ENCODE results near the gene SULT6B1.
A peak's percentile ranks its signal among the peaks of the same experiment; 100 is the strongest.

Gene SULT6B1

GRCh38 chr2:37154785-37155184 lies 33.7 kb downstream of the SULT6B1 start:
- no peak overlapping the region for H3K4me3 ChIP-seq (ENCODE audit: low read length in 2 of 2)
- no peak overlapping the region for H3K27ac ChIP-seq (ENCODE audit: low read depth in 2 of 2, low read length in 2 of 2)

GRCh38 chr2:37153224-37153623 lies 35.2 kb downstream of the SULT6B1 start:
- Histone ChIP-seq H3K27me3 (ENCODE audit: control insufficient read depth in 2 of 2, insufficient read depth in 2 of 2, low read length in 2 of 2) (no peaks in the 10 kb centered on the region), H3K4me1 (ENCODE audit: control insufficient read depth in 2 of 2, insufficient read depth in 2 of 2, low read length in 2 of 2) (peaks cover 17 to 24% of the 10 kb centered on the region in 2 donors), H3K36me3 (ENCODE audit: control insufficient read depth in 2 of 2, insufficient read depth in 2 of 2, low read length in 2 of 2) (peaks cover 1 to 5% of the 10 kb centered on the region in 2 donors)

More at GRCh38 chr2:37154785-37155184, 33.7 kb downstream of the SULT6B1 start:
- no peaks in the 10 kb centered on the region for H3K9me3 ChIP-seq (ENCODE audit: control insufficient read depth in 2 of 2, low read length in 2 of 2)
- no peaks in the 10 kb centered on the region for H3K27me3 ChIP-seq (ENCODE audit: control insufficient read depth in 2 of 2, insufficient read depth in 2 of 2, low read length in 2 of 2)
- H3K4me1 ChIP-seq (ENCODE audit: control insufficient read depth in 2 of 2, insufficient read depth in 2 of 2, low read length in 2 of 2): peaks cover 12 to 17% of the 10 kb centered on the region in 2 donors
- no peaks in the 10 kb centered on the region for H3K36me3 ChIP-seq (ENCODE audit: control insufficient read depth in 2 of 2, insufficient read depth in 2 of 2, low read length in 2 of 2)
- no peak overlapping the region for H3K9ac ChIP-seq (ENCODE audit: low read depth in 1 of 2, low read length in 2 of 2)

GRCh38 chr2:37149626-37150322 lies 38.7 kb downstream of the SULT6B1 start:
- H3K36me3 ChIP-seq (ENCODE audit: control insufficient read depth in 2 of 2, insufficient read depth in 2 of 2, low read length in 2 of 2): peaks cover 17 to 18% of the 10 kb centered on the region in 2 donors
- H3K4me3 ChIP-seq (ENCODE audit: low read length in 2 of 2): peak overlapping the region in 1 of 2 donors; percentile 2
- H3K27ac ChIP-seq (ENCODE audit: low read depth in 2 of 2, low read length in 2 of 2): peak overlapping the region; percentile 28 to 46
- H3K27me3 ChIP-seq (ENCODE audit: control insufficient read depth in 2 of 2, insufficient read depth in 2 of 2, low read length in 2 of 2): no peaks in the 10 kb centered on the region
- no peaks in the 10 kb centered on the region for H3K9me3 ChIP-seq (ENCODE audit: control insufficient read depth in 2 of 2, low read length in 2 of 2)
- H3K9ac ChIP-seq (ENCODE audit: low read depth in 1 of 2, low read length in 2 of 2): no peak overlapping the region
- H3K4me1 ChIP-seq (ENCODE audit: control insufficient read depth in 2 of 2, insufficient read depth in 2 of 2, low read length in 2 of 2): peaks cover 2 to 17% of the 10 kb centered on the region in 2 donors

More at GRCh38 chr2:37153224-37153623, 35.2 kb downstream of the SULT6B1 start:
- Histone ChIP-seq H3K9ac (ENCODE audit: low read depth in 1 of 2, low read length in 2 of 2) (no peak overlapping the region), H3K27ac (ENCODE audit: low read depth in 2 of 2, low read length in 2 of 2) (no peak overlapping the region), H3K9me3 (ENCODE audit: control insufficient read depth in 2 of 2, low read length in 2 of 2) (no peaks in the 10 kb centered on the region), H3K4me3 (ENCODE audit: low read length in 2 of 2) (no peak overlapping the region)

GRCh38 chr2:37148325-37148724 lies 40.1 kb downstream of the SULT6B1 start:
- H3K4me1 ChIP-seq (ENCODE audit: control insufficient read depth in 2 of 2, insufficient read depth in 2 of 2, low read length in 2 of 2): peaks cover 2 to 17% of the 10 kb centered on the region in 2 donors
- H3K4me3 ChIP-seq (ENCODE audit: low read length in 2 of 2): no peak overlapping the region
- H3K36me3 ChIP-seq (ENCODE audit: control insufficient read depth in 2 of 2, insufficient read depth in 2 of 2, low read length in 2 of 2): peaks cover 23 to 30% of the 10 kb centered on the region in 2 donors
- H3K9ac ChIP-seq (ENCODE audit: low read depth in 1 of 2, low read length in 2 of 2): no peak overlapping the region
- H3K27ac ChIP-seq (ENCODE audit: low read depth in 2 of 2, low read length in 2 of 2): no peak overlapping the region
- no peaks in the 10 kb centered on the region for H3K27me3 ChIP-seq (ENCODE audit: control insufficient read depth in 2 of 2, insufficient read depth in 2 of 2, low read length in 2 of 2)
- H3K9me3 ChIP-seq (ENCODE audit: control insufficient read depth in 2 of 2, low read length in 2 of 2): no peaks in the 10 kb centered on the region

- peaks cover 32 to 37% of the 10 kb centered on the region in 2 donors for H3K36me3 ChIP-seq (ENCODE audit: control insufficient read depth in 2 of 2, insufficient read depth in 2 of 2, low read length in 2 of 2)
- H3K27me3 ChIP-seq (ENCODE audit: control insufficient read depth in 2 of 2, insufficient read depth in 2 of 2, low read length in 2 of 2): no peaks in the 10 kb centered on the region
- H3K4me1 ChIP-seq (ENCODE audit: control insufficient read depth in 2 of 2, insufficient read depth in 2 of 2, low read length in 2 of 2): peaks cover 2 to 17% of the 10 kb centered on the region in 2 donors
- H3K27ac ChIP-seq (ENCODE audit: low read depth in 2 of 2, low read length in 2 of 2): no peak overlapping the region
- no peaks in the 10 kb centered on the region for H3K9me3 ChIP-seq (ENCODE audit: control insufficient read depth in 2 of 2, low read length in 2 of 2)
- H3K9ac ChIP-seq (ENCODE audit: low read depth in 1 of 2, low read length in 2 of 2): no peak overlapping the region
- no peak overlapping the region for H3K4me3 ChIP-seq (ENCODE audit: low read length in 2 of 2)
Observed at GRCh38 chr2:37146062-37146461, 42.4 kb downstream of the SULT6B1 start.

- Histone ChIP-seq H3K36me3 (ENCODE audit: control insufficient read depth in 2 of 2, insufficient read depth in 2 of 2, low read length in 2 of 2) (peaks cover 41 to 47% of the 10 kb centered on the region in 2 donors), H3K27me3 (ENCODE audit: control insufficient read depth in 2 of 2, insufficient read depth in 2 of 2, low read length in 2 of 2) (no peaks in the 10 kb centered on the region), H3K9ac (ENCODE audit: low read depth in 1 of 2, low read length in 2 of 2) (no peak overlapping the region), H3K4me3 (ENCODE audit: low read length in 2 of 2) (no peak overlapping the region), H3K9me3 (ENCODE audit: control insufficient read depth in 2 of 2, low read length in 2 of 2) (no peaks in the 10 kb centered on the region), H3K4me1 (ENCODE audit: control insufficient read depth in 2 of 2, insufficient read depth in 2 of 2, low read length in 2 of 2) (peaks cover 0 to 4% of the 10 kb centered on the region in 2 donors), H3K27ac (ENCODE audit: low read depth in 2 of 2, low read length in 2 of 2) (no peak overlapping the region)
Observed at GRCh38 chr2:37143974-37144373, 44.5 kb downstream of the SULT6B1 start.

GRCh38 chr2:37142546-37142945 lies 45.9 kb downstream of the SULT6B1 start:
- Histone ChIP-seq H3K4me1 (ENCODE audit: control insufficient read depth in 2 of 2, insufficient read depth in 2 of 2, low read length in 2 of 2) (no peaks in the 10 kb centered on the region), H3K36me3 (ENCODE audit: control insufficient read depth in 2 of 2, insufficient read depth in 2 of 2, low read length in 2 of 2) (peaks cover 47 to 51% of the 10 kb centered on the region in 2 donors), H3K9me3 (ENCODE audit: control insufficient read depth in 2 of 2, low read length in 2 of 2) (no peaks in the 10 kb centered on the region), H3K4me3 (ENCODE audit: low read length in 2 of 2) (no peak overlapping the region), H3K27me3 (ENCODE audit: control insufficient read depth in 2 of 2, insufficient read depth in 2 of 2, low read length in 2 of 2) (no peaks in the 10 kb centered on the region), H3K27ac (ENCODE audit: low read depth in 2 of 2, low read length in 2 of 2) (no peak overlapping the region), H3K9ac (ENCODE audit: low read depth in 1 of 2, low read length in 2 of 2) (no peak overlapping the region)

- no peaks in the 10 kb centered on the region for H3K9me3 ChIP-seq (ENCODE audit: control insufficient read depth in 2 of 2, low read length in 2 of 2)
- H3K4me3 ChIP-seq (ENCODE audit: low read length in 2 of 2): no peak overlapping the region
- H3K4me1 ChIP-seq (ENCODE audit: control insufficient read depth in 2 of 2, insufficient read depth in 2 of 2, low read length in 2 of 2): no peaks in the 10 kb centered on the region
- no peak overlapping the region for H3K9ac ChIP-seq (ENCODE audit: low read depth in 1 of 2, low read length in 2 of 2)
- H3K27ac ChIP-seq (ENCODE audit: low read depth in 2 of 2, low read length in 2 of 2): no peak overlapping the region
- H3K36me3 ChIP-seq (ENCODE audit: control insufficient read depth in 2 of 2, insufficient read depth in 2 of 2, low read length in 2 of 2): peaks cover 55 to 76% of the 10 kb centered on the region in 2 donors
- H3K27me3 ChIP-seq (ENCODE audit: control insufficient read depth in 2 of 2, insufficient read depth in 2 of 2, low read length in 2 of 2): no peaks in the 10 kb centered on the region
Observed at GRCh38 chr2:37132914-37133313, 55.6 kb downstream of the SULT6B1 start.

- no peak overlapping the region for H3K9ac ChIP-seq (ENCODE audit: low read depth in 1 of 2, low read length in 2 of 2)
- H3K36me3 ChIP-seq (ENCODE audit: control insufficient read depth in 2 of 2, insufficient read depth in 2 of 2, low read length in 2 of 2): peaks cover 41 to 50% of the 10 kb centered on the region in 2 donors
- no peak overlapping the region for H3K4me3 ChIP-seq (ENCODE audit: low read length in 2 of 2)
- H3K9me3 ChIP-seq (ENCODE audit: control insufficient read depth in 2 of 2, low read length in 2 of 2): no peaks in the 10 kb centered on the region
- H3K27me3 ChIP-seq (ENCODE audit: control insufficient read depth in 2 of 2, insufficient read depth in 2 of 2, low read length in 2 of 2): no peaks in the 10 kb centered on the region
- no peak overlapping the region for H3K27ac ChIP-seq (ENCODE audit: low read depth in 2 of 2, low read length in 2 of 2)
- no peaks in the 10 kb centered on the region for H3K4me1 ChIP-seq (ENCODE audit: control insufficient read depth in 2 of 2, insufficient read depth in 2 of 2, low read length in 2 of 2)
Observed at GRCh38 chr2:37125416-37125815, 63.1 kb downstream of the SULT6B1 start.

- Histone ChIP-seq H3K27ac (ENCODE audit: low read depth in 2 of 2, low read length in 2 of 2) (no peak overlapping the region), H3K4me1 (ENCODE audit: control insufficient read depth in 2 of 2, insufficient read depth in 2 of 2, low read length in 2 of 2) (no peaks in the 10 kb centered on the region), H3K36me3 (ENCODE audit: control insufficient read depth in 2 of 2, insufficient read depth in 2 of 2, low read length in 2 of 2) (peaks cover 23 to 42% of the 10 kb centered on the region in 2 donors)
Observed at GRCh38 chr2:37119157-37119556, 69.3 kb downstream of the SULT6B1 start.

More at GRCh38 chr2:37119157-37119556, 69.3 kb downstream of the SULT6B1 start:
- no peak overlapping the region for H3K4me3 ChIP-seq (ENCODE audit: low read length in 2 of 2)
- no peaks in the 10 kb centered on the region for H3K27me3 ChIP-seq (ENCODE audit: control insufficient read depth in 2 of 2, insufficient read depth in 2 of 2, low read length in 2 of 2)
- no peak overlapping the region for H3K9ac ChIP-seq (ENCODE audit: low read depth in 1 of 2, low read length in 2 of 2)
- no peaks in the 10 kb centered on the region for H3K9me3 ChIP-seq (ENCODE audit: control insufficient read depth in 2 of 2, low read length in 2 of 2)
